HL-60 (cell line): ENCODE results near the gene CHN2.

ENCODE experiments used
- CTCF ChIP-seq: IDR thresholded peaks from one replicate; pipeline ENCODE4 v1.5.1; 2011; ENCODE audit warnings: low read length, control low read depth, inconsistent platforms; ENCODE audit not compliant: insufficient read depth
- GABPA ChIP-seq: IDR thresholded peaks from 2 replicates; pipeline ENCODE4 v1.6.1; 2012; ENCODE audit warnings: low read depth
- POLR2AphosphoS5 ChIP-seq: IDR thresholded peaks from 2 replicates; pipeline ENCODE4 v1.6.1; 2012; ENCODE audit warnings: low read depth
- SPI1 ChIP-seq: IDR thresholded peaks from 2 replicates; pipeline ENCODE4 v1.6.1; 2012; ENCODE audit warnings: low read depth, mild to moderate bottlenecking, borderline replicate concordance

- TF ChIP-seq CTCF, result no peak
- no peak for TF ChIP-seq GABPA
- no peak for TF ChIP-seq SPI1
- no peak for TF ChIP-seq POLR2AphosphoS5
Observed at GRCh38 chr7:29258951-29259350, 64.4 kb downstream of the CHN2 start.
